AG09319 (cell line): ENCODE results near the gene PVALB.

ENCODE experiments used
- DNase-seq: peaks from one replicate; pipeline ENCODE4 v3.0.0-alpha.2; 2010; ENCODE audit warnings: low read depth; ENCODE audit errors: extremely low read depth
- TF ChIP-seq, protein P1 (sequence below): IDR thresholded peaks from 2 replicates; pipeline ENCODE4 v1.5.1; 2011; ENCODE audit warnings: low read depth, mild to moderate bottlenecking, inconsistent platforms, low read length, moderate library complexity

The PVALB gene

DNA sequence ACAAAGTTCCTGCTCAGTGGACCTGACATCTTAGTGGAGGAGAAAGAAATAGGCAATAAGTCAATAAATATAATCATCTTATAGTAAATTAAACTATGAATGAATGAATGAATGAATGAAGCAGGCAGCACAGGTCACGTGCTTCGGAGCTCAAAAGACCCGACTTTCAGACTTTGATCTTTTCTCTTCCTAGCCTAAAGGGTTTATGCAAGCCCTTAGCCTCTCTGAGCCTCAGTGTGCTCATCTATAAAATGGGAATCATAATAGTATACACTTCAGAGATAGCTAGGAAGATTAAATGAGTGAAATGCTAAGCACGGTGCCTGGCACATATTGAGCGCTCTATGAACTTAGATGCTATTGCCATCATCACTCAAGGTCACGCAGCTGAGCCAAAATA, 7.5 kb downstream of the PVALB start:
- TF ChIP-seq, protein P1, sequence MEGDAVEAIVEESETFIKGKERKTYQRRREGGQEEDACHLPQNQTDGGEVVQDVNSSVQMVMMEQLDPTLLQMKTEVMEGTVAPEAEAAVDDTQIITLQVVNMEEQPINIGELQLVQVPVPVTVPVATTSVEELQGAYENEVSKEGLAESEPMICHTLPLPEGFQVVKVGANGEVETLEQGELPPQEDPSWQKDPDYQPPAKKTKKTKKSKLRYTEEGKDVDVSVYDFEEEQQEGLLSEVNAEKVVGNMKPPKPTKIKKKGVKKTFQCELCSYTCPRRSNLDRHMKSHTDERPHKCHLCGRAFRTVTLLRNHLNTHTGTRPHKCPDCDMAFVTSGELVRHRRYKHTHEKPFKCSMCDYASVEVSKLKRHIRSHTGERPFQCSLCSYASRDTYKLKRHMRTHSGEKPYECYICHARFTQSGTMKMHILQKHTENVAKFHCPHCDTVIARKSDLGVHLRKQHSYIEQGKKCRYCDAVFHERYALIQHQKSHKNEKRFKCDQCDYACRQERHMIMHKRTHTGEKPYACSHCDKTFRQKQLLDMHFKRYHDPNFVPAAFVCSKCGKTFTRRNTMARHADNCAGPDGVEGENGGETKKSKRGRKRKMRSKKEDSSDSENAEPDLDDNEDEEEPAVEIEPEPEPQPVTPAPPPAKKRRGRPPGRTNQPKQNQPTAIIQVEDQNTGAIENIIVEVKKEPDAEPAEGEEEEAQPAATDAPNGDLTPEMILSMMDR: no peak
- DNase-seq: no peak

DNA sequence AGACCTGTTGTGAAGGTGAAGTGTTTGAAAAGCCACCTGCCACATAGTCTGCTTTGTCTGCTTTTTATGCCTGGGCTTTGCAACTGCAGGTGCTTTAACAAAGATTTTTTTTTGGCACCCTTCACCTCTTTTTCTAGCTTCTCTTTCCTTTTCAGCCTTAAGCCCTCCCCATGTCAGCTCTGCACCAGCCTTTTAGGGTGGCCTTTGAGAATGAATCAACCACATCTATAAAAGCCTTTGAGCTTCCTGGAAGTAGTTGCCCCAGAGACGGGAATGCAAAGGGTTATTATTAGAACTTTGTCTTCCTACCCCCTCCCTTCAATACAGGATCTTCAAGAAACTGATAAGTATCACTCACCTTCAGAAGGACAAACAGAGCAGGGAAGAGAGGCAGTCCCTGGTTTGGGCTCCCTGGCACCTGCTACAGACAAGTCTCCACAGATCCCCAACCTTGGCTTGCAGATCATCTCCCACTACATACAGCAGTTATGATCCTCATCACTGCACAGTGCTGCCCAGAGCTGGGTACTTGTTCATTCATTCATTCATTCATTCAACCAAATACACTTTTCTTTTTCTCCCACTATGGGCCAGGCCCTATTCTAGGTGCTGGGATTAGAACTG, 8.0 kb downstream of the PVALB start:
- no peak for DNase-seq

DNA sequence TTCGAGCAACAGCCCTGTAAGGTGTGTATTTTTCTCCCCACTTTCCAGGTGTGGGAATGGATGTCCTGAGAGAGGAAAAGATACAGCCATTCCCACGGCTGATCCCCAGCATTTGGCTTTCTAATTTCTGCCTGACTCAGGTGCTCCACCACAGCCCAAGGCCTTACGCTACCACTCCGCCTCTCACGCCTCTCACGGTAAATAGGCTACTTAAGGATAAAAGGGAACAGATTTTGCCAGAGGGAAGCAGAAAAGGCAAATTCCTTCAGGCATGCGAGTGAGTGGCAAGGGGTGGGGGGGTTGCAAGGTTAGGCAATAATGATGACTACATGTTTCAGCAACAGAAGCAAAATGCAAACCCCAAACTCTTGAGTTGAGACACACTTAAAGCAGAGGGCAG, 9.2 kb downstream of the PVALB start:
- TF ChIP-seq, protein P1: no peak
- DNase-seq: no peak

More for the DNA sequence above, 8.0 kb downstream of the PVALB start:
- TF ChIP-seq, protein P1: no peak

DNA sequence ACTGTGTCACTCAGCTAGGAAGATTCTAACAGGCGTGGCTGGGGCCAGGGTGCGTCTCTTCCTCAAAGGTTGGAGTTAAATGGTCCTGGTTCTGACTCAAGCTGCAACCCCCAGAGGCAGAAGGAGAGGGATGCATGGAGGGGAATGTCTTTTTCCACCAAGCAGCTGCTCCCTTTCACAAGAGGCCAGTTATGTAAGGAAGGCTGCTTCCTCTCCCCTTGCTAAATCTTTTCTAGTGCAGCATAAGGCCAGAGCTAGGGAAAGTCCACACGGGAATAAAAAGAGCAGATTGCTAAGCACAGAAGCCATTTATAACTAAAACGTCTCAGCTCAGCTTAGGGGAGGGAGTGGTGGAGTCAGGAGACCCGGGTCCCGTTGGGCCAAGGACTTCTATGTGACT, 10.0 kb downstream of the PVALB start:
- TF ChIP-seq, protein P1: no peak
- no peak for DNase-seq

DNA sequence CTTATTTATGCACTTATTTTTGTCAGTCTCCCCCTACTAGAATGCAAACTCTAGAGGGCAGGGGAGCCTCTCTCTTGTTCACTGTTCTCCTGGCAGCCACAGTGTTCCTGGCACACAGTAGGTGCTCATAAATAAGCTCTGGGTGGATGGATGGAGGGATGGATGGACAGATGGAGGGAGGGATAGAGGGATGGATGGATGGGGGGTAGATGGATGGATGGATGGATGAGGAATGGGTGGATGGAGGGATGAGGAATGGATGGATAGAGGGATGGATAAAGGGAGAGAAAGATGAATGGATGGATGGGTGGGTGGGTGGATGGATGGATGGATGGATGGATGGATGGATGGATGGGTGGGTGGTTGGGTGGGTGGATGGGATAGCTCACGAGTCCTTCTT, 13.5 kb downstream of the PVALB start:
- DNase-seq: no peak
- TF ChIP-seq, protein P1: no peak

DNA sequence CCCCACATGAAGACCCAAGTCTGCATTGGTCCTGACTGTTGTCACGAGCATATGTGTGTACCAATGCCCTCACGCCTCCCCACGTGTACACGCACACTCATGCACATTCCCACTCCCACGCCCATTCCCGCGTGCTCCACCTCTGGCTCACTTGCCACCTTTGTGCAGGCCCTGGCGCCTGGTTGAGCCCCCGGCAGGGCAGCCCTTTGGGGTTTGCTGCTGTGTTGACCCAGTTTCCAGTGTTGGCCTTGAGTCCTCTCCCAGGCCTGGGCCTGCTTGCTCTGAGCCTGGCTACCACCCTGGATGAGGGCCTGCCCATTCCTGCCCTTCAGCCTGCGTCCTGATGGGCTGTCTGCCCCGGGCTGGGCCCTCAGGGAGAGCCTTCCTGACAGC, 18.2 kb downstream of the PVALB start:
- DNase-seq: no peak
- TF ChIP-seq, protein P1: no peak

DNA sequence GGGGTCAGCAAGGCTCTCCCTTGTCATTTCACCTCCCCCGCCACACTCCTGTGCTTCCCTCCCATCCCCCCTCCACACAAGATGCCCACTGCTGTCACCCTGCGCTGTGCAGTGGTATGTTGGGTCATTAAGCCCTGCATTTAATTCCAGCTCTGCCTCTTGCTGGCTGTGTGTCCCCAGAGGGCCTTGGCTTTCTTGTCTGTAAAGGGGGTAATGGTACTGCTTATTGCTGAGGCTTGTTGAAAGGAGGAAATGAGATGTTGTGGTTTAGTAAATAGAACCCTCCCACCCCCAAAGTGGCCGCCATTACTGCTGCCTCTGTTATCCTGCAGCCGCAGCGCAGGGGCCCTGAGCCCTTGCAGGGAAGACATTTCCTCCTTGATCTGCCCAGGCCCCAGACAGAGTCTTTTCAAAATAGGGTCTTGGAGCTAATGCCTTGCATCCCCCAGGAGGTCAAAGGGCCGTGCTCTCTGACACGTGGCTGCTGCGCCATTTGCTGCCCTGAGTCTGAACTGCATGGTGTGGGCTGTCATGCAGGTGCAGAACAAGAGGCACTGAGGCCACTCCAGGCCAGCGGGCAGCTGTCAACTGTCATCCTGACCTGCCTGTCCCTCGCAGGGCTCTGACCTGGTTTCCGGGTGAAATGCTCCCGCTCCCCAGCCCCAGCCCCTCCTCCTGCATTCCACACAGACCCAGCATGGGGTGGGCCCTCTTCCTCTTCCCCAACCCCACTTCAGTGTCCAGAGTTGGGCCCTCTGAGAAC, 18.7 kb downstream of the PVALB start:
- TF ChIP-seq, protein P1: no peak
- no peak for DNase-seq
